NCI-H146 treated with DMSO at 0.1 percent for 48 hours (cell line): ENCODE results near the gene EIF2A.

ENCODE experiments used
- DNase-seq: peaks from one replicate; lab custom pipeline; 2025; ENCODE audit not compliant: unreplicated experiment; lab: John Stamatoyannopoulos, UW

The EIF2A gene

DNA sequence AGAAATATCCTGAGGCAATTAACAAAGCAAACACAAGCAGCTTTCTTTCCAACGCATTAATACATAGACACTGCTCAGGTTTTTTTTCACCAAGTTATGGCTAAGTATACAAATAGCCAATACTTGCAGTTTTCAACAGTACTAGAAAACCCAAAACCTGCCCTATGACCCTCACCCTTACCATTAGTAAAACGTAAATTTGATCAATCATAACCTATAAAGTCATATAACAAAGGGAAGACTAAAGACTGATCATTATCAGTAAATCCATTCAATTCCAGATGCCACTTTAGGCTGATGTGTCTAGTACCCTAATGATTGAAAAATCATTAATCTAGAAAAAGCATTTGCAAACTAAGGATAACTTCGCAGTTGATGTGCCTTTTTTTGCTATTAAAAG, 3.5 kb upstream of the EIF2A start:
- DNase-seq = no peak

DNA sequence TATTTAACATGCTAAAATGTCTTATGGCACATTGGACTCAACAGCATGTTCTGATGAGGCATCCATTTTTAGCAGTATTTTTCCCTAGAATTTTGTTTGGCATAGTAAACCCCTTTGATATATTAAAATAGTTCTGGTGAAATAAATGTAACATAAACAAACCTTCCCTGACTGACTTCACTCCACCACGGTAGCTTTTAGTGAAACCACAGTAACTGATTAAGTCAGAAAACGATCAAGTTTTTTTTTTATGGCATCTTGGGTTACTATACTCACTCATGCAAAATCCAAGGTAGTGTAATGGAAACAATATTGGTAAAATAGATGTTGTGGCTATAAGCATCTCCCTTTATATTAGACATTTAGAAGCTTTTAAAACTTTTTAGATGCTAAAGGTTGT, 3.1 kb upstream of the EIF2A start:
- no peak for DNase-seq

DNA sequence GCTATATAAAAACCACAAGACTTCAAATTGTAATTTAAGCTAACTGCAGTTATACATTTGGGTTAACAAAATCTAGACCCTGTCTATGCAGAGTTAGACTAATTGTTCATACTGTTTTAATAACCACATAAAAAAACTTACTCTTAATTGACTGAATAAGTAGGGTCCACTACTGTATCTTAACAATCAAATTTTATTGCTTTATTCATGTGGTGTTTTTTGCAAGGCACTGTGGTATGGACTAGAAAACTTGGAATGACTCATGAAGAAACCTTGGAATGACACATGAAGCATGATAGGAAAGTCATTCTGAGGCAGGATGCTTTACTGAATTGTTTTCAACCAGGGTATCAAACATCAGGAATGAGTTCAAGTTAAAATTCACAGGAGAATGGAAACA, 2.5 kb upstream of the EIF2A start:
- DNase-seq = no peak

DNA sequence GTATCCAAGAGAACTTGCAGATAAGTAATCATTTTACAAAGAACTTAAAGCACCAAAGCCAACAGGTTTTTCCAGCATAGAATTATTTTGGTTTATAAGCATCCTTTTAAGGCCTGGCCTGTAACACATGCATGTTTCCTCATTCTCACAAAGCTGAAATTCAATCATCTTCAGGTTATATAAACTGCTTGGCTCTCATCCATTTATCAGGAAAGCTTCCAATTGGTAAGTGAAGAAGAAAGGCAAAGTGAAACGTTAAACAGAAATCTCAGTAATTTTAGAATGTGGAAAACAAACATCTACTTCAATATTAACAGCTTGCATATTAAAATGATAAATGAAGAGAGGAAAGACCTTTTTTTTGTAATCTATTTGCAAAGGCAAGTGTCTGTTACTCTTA, 1.9 kb upstream of the EIF2A start:
- DNase-seq = no peak

DNA sequence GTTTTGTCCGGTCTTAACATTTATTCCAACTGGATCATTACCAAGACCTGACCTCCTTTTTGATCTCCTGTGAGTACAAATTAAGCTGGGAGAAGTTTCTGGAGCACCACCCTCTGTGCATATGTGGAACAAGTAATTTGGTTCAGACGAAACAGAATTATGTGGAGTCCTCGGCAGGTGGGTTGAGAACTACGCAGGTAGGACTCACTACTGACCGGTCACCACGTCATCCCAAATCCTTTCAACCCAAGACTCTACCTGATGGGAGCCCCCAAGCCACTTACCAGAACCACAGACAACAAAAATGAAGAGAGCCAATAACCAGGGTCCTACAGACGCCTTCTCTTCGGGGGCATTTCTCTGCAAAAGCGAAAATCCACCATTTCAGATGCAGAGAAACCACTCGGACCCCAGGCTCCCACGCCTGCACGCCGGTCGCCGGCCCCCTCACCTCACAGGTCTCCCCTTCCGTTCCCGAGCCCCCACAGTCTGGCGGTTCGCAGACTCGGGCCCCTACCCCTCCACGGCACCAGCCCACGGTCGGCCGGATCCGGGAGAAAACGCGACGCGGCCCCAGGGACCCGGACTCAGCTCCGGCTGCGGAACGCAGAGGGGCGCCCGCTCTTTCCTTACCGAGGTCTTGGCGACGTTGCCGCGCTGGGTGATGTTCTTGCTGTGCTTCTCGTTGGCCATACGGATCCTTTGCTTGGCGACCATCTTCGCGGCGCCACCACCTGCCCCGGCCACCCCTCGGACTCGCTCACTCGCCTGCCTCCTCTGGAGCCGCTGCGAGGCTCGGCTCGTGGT, 965 bp upstream of the EIF2A start:
- peak; percentile 75 for DNase-seq

DNA sequence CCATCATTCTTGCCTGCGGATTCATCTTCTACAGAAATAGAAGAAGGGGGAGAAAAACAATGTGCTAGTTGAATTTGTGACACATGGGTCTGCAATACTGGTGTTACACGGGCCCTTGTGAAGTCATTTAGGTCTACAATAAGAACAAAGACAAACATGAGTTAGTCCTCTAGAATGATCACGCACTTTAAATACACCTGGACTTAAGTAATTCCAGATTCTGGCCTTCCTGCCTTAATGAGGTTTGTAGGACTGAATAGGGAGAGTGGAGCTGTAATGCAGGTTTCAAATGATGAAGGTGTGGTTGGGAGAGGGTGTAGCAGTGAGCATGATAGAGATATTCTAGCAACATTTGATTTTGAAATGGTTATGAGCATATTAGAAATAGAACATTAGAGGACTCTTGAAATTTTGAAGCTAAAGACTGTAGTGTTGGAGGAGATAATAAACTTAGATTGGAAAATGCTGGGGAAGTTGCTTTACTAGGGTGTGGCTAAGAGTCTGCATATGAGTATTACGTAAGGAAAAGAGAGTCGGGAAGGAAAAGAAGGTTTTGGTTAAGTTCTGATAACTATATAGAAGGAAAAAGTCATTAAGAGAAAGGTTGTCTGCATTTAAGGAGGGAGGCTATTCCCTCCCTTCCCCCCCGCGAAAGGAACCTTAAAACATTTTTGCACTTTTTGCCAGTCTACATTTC, 606 bp downstream of the EIF2A start:
- no peak for DNase-seq

DNA sequence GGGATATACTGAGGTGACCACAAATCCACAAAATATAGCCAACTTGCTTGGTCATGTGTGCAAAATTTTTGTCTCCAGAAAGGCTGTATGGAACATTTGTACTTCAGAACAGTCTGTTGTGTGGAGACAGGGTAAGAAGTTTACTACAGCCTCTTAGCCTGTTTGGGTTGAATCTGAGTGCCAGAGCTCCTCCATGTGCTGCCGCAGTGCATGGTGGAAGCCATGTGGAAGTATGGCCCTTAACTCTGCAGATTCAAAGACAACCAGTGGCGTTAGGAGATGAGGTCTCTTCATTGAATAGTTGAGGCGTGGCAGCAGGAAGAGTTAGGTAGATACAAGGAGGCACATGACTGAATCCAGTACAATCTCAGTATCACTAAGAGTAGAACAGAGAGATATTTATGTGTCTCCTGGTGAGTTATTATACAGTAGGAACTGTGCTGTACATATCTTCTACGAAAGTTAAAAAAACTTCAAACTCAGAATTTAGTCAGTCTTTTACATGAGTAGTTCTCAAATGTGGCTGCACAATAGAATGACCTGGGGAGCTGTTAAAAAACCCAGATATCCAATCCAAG, 9.4 kb downstream of the EIF2A start:
- DNase-seq = no peak

DNA sequence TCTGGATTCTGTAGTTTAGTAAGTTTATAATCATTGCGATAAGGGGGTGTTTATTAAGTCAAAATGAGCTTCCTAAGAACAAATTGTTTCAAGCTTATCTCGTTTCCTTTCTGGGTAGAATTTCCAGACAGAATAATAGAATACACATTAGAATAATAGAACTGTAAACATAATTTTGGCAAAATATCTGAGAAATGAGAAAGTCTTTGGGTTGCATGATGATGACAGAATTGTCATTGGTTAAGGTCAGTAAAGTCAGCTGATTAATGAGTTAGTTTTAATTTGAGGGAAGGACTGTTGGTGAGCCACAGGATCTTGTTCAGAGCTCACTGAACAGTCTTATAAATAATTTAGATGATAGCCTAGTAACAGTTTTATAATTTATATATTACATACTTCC, 10.2 kb downstream of the EIF2A start:
- DNase-seq = no peak

DNA sequence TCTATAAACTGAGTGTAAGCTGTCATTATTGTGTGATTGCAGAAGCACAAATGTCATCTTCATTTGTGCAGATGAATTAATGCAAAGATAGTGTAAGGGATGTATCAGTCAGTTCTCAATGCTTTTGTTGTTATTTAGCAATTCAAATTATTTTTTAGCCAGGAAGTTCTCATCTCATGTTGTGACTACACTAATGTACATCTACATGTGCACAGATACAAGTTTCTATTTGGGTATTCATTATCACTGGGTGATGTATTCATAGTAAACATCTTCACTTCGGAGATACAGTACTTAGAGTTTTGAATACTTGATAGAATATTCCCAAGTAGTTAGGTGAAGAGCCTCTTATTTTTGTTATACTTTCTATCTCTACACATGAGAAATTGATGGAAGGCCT, 11.1 kb downstream of the EIF2A start:
- DNase-seq = no peak

DNA sequence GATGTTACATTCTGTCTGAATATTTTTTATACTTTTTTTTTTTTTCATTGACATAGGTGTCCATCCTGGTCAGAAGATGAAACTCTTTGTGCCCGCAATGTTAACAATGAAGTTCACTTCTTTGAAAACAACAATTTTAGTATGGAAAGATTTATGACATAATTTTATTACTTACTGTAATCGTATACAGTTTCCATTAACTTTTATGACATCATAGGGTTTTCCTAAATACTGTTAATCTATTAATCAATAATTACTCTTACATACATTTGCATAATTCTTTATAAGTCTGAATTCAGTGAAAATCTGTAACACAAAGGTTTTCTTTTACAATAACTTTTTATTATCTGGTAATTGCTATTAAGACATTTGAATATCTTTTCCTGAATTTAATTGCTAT, 17.7 kb downstream of the EIF2A start:
- DNase-seq = no peak

DNA sequence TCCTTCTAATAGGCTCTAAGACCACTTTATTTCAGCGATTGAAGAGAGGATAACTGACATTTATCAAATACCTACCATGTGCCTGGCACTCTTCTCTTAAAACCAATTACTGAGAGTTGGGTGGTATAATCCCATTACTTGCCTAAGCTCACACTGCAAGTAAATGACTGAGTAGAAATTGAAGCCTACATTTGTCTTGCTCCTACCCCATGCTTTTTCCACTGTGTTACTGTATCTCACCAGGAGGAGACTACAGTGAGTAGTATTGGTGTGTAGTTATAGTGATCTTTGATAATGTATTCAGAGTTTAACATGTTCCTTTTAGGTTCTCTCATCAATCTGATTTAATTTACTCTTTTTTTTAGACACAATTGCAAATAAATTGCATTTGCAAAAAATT, 20.7 kb downstream of the EIF2A start:
- DNase-seq = no peak

DNA sequence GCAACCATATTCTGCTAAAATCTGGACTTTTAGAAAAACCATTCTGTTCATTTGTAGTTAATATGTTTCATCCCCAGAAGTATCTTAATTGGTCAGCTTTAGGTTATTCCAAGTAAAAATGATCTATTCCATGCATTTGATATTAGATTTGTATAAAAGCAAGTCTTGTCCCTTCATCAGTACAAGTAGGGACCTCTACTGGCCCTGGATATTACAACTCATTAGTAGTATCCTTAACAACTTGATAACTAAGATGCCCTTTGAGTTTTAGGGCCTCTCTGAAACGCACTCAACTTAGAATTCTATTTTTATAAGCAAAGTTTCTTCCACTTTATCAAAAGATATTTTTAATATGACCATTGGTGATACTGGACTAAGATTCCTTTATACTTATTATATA, 31.3 kb downstream of the EIF2A start:
- no peak for DNase-seq

DNA sequence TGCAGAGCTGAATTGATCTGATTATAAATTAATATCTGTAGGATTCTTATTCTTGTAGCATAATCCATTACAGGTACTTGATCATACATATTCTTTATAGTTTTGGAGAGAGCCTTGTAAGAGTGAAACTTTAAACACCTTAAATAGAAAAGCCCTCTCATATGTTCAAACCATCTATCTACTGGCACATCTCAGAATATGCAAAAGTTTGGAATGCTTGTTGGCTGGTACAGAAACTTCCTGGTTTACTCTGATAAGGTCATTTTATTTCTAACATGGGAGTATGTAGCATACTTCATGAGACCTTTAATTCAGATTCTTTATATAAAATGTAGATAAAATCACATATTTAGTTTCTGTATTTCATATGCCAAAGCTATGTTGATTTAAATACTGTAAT, 34.6 kb downstream of the EIF2A start:
- no peak for DNase-seq

DNA sequence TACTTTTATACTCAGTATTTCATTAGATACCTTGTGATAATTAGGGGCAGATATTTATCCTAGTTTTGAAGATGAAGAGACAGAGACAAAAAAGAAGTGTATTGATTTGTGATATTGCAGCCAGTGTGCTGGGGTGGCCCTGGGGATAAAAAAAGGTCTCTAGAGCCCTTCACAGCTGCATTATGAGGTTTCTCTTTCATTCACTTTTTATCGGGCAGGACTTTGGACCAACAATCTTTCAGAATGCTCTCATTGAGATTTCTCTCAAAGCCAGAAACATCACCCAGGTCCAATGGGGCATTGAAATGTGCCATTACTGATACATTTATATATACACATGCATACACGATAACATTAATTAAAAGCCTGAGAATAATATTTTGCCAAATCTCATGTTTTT, 36.0 kb downstream of the EIF2A start:
- DNase-seq = no peak

DNA sequence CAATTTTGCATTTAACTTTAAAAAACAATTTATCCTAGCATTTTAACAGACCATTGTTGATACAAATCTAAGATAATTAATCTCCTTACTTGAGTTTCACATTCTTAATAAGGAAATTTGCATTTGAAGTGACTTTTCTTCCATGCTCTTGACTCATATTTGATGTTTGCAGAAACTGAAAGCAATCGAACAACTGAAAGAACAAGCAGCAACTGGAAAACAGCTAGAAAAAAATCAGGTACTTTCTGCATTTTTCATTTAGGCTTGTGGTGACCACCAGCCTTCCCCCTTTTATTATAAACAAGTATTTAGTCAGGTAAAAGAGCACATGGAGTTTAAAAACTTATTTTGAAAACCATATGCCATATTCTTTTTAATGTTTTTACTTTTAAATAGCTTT, 36.4 kb downstream of the EIF2A start:
- no peak for DNase-seq

DNA sequence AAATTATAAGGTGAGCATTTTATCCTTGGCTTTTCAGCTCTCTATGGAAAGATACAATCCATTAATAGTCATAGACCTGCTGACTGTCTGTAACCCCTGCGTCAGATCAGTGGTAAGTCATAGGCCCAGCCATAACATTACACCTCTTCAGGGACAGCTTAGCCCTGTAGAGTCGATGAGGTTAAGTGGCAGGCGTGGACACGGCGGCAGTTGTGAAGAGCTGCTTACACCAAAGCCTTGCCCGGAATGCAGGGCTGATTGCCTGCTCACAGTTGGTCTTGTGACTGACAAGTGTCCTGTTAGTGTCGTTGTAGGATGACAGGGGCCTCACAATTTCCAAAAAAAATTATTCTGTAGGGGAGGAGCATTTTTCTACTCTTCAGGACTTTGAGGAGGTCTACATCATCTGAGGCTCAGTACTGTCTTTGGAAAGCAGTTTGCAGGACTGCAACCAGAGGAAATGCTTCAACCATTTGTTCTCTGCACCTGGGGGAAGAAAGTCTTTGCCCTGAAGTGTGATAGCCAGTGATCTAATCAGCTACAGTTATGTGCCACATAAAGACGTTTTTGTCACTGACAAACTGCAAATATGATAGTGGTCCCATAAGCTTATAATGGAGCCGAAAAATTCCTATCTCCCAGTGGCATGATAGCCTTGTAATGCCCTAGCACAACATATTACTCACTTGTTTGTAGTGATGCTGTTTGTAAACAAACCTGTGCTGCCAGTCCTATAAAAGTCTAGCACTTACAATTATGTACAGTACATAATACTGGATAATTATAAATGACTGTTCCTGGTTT, 41.6 kb downstream of the EIF2A start:
- no peak for DNase-seq

DNA sequence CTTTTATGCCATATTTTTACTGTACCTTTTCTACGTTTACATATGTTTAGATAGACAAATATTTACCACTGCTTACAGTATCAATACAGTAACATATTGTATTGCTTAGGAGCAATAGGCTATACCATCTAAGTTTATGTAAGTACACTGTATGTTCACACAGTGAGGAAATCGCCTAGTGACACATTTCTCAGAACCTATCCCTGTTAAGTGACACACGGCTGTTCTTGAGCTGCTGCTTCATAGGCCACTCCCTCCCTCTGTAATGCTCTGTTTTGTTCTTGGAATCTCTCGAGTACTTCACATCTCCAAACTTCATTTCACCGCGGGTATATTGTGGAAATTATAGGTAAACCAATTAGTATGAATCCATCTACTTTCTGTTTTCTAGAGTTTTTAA, 43.2 kb downstream of the EIF2A start:
- no peak for DNase-seq

DNA sequence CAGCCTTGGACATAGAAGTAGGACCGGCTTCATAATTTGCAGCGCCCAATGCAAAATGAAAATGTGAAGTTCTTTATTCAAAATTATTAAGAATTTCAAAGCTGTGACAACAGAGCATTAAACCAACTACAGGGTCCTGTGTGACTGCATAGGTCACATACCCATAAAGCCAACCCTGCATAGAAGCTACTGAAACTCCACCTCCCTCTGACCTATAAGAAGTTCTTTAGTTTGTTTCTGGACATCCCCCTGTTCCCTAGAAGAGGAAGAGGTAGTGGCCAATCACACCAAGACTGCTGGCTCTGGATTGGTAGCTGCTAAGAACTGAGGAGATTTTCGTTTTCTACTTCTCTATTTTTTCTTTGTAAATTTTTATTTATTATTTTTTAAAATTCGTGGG, 47.6 kb downstream of the EIF2A start:
- DNase-seq = no peak

DNA sequence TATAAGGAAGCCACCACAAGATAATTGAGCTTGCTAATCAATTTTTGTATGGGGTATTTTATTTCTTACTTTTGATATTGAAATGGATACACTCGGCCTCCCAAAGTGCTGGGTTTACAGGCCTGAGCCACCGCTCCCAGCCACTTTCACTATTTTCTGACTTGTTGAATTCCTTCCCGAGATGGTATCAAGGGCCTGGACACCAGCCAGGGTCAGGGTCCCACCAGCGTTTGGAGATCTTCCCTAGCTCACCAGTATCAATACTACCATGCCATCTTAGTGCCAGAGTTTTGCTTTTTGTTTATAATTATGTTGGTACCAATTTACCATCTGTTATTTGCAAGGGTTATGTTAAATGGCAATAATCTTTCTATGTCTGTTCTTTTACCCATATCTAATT, 51.1 kb downstream of the EIF2A start:
- DNase-seq = no peak

DNA sequence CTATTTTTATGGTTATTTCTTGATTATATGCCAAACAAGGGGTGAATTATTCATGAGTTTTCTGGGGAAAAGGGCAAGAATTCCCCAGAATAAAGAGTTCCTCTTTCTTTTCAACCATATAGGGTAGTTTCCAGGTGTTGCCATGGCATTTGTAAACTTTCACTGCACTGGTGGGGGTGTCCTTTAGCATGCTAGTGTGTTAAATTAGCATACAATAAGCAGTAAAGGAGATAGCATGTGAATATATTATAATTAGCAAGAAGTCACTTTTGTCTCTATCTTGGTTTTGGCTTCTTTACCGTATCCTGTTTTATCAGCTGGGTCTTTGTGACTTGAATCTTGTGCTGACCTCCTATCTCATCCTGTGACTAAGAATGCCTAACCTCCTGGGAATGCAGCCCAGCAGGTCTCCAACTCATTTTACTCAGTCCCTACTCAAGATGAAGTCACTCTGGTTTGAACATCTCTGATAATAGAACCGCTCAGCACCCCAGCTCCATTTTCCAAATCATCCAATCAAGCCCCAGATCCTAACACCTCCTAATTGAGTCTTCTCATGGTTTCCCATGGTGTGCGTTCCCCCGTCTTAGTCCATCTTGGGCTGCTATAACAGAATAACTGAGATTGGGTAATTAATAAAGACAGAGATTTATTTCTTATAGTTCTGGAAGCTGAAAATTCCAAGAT, 53.2 kb downstream of the EIF2A start:
- no peak for DNase-seq
